Measurements from ENCODE around the gene DEFB121.
A peak's percentile ranks its signal among the peaks of the same experiment; 100 is the strongest.
"Not testable (repeated sequence)": the region's sequence is repeated elsewhere in the genome, so short reads cannot be mapped to it uniquely, and the experiment has no call there.

The DEFB121 gene, protein sequence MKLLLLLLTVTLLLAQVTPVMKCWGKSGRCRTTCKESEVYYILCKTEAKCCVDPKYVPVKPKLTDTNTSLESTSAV

DNA sequence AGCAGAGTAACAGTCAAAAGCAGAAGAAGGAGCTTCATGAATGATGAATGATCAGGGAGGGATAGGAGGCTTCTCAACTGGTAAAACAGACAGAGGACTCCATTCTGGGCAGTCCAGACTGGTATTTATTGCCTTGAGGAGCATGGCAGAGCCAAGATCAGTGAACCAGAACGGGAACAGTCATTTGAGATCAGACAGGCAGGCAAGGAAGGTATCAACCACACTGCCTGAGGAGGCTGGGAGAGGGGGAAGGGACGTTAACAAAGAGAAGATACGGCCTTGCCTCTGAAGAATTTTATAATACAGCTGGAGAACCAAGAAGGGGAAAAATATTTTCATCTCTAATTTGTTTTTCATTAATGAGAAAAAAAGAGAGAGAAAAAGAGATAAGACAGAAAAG is at the start of gene DEFB121:
DEFB121 (minus strand) TSS at position 101 of the 400 bp plus-strand sequence; CDS start at position 38, 63 bp downstream.
- DNase-seq = no peak

DNA sequence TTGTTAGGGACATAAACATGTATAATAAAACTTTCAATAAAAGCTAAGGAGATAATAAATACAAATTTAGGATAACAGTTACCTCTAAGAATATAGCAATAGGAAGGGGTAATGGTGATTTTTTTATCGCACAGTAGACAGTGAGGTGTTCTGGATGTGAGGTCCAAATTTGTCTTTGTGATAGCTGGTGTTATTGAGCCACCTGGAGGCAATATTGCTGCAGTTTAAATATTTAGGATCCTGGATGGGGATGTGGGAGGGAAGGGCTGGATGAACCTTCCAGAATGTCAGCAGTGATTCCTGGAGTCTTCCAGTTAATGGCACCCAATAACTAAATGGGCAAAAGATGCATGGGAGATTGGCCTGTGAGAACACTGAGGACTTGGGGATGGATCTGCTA is 48.3 kb upstream of the DEFB121 start:
- DNase-seq = no peak

DNA sequence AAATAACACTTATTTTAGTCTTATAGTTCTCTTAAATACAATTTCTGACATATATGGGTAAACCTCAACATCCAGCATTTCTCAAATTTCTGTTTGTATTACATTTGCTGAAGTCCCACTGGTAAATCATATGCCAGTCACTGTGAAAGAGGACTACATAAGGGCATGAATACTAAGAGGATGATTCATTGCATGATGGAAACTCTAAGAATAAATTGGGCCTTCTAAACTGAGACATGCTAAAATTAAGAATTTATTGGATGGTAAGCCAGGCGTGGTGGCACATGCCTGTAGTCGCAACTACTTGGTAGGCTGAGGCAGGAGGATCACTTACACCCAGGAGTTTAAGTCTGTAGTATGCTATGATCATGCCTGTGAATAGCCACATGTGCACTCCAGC is 46.6 kb upstream of the DEFB121 start:
- DNase-seq = no peak

DNA sequence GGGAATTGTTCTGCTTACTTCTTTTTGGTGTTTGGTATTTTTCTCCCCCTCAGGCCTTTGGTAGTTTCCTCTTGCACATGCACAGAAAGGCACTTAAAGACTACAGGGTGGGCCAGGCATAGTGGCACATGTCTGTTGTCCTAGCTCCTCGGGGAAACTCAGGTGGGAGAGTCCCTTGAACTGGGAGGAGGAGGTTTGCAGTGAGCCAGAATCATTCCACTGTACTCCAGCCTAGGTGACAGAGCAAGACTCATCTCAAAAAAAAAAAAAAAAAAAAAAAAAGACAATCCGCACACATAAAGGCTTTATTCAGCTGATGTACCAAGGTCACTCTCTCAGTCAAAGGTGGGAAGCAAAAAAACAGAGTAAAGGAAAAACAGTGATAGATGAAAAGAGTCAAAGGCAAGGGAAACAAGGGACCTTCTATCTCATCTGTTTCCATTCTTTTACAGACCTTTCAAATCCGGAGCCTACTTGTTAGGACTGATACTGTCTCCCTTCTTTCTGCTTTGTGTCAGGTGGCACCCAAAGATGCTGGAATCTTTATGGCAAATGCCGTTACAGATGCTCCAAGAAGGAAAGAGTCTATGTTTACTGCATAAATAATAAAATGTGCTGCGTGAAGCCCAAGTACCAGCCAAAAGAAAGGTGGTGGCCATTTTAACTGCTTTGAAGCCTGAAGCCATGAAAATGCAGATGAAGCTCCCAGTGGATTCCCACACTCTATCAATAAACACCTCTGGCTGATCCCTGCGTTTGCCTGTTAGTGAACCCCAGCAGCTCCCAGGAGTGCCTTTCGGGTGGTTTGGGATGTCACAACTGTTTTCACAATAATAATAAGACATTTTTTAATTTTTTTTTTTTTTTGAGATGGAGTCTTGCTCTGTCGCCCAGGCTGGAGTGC is 43.7 kb upstream of the DEFB121 start:
- no peak for DNase-seq

DNA sequence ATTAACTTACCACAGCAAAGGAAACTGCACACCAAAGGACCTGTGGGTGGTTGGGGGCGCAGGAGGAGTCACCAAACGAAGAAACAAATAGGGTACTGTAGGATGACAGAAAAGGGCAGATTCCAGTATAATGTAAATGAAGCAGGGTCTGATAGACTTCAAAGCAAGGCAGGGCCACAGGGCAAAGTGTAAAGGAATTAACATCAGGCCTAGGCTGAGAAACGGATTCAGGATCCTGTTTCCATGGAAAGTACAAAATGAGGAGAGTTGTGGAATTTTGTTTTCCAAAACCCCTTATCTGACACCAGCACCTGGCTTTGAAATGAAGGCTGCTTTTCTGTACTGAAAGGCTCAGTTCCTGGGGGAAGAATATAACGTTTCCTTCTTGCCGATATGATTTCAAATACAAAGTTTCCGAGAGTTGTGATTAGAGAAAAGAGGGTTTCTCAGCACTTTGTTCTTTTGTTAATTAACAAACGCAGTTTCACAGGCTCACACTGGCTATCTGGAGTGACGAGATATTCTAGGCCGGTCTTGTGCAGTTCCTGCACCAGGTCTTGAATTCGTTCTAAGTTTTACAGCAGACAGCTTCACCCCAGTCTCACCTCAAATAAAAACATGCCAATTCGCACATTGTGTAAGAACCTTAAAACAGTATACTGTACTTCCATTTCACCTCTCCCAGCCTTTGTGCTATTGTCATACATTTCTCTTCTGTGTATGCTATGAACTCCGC is 40.2 kb upstream of the DEFB121 start:
- DNase-seq = no peak

DNA sequence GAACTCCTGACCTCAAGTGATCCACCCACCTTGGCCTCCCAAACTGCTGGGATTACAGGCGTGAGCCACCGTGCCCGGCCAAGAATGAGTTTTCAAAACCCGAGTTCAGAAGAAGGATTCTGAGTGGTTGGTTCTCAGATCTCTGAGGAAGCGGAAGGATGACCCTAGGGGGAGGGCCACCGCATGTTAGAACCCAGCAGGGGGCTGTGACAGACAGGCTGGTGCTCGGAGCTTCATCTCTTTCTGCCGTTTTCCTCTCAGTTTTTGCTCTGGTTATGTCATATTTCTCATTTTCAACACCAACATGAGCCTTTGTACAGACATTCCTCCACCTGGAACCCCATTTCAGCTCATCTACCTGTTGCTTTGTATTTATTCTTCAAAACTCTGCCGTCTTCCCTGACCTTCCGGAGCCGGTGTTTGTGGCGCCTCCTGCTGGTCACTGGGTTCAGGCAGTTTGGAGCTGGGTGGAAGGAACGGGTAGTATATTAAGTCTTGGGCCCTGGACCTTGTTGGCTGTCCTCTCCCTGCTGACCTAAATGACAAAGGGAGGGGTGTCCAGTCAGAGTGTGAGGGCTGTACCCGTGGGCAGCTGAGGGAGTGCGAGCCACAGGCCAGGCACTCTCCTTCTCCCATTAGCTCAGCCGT is 34.1 kb upstream of the DEFB121 start, which contains the start of gene DEFB123:
DEFB123 (plus strand) TSS at position 621 of the 648 bp plus-strand sequence. CDS start 67 bp downstream, outside the sequence.
- no peak for DNase-seq

DNA sequence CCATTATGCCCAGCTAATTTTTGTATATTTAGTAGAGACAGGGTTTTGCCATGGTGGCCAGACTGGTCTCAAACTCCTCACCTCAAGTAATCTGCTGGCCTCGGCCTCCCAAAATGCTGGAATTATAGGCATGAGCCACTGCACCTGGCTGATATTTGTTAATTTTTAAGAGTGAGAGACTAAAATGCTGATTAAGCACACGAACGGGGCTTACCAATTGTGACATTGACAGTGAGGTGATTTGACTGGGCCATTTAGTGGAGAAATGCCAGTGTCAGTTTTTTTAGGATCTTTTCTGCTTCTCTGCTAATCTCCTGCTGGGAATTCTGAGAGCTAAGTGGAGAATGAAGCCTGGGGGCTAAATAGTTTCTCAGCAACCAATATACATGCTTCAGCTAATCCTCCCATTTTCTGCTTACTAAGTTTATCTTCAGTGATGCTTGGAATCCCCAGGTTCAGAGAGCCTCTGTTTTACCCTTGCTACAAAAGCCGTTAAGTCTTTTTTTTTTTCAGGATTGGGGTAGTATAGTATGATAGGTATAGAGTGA is 24.6 kb upstream of the DEFB121 start:
- DNase-seq = peak; percentile 7

DNA sequence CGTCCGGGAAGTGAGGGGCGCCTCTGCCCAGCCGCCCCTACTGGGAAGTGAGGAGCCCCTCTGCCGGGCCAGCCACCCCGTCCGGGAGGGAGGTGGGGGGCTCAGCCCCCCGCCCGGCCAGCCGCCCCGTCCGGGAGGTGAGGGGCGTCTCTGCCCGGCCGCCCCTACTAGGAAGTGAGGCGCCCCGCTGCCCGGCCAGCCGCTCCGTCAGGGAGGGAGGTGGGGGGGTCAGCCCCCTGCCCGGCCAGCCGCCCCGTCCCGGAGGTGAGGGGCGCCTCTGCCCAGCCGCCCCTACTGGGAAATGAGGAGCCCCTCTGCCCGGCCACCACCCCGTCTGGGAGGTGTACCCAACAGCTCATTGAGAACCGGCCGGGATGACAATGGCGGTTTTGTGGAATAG is 21.6 kb upstream of the DEFB121 start:
- not testable (repeated sequence) for DNase-seq

DNA sequence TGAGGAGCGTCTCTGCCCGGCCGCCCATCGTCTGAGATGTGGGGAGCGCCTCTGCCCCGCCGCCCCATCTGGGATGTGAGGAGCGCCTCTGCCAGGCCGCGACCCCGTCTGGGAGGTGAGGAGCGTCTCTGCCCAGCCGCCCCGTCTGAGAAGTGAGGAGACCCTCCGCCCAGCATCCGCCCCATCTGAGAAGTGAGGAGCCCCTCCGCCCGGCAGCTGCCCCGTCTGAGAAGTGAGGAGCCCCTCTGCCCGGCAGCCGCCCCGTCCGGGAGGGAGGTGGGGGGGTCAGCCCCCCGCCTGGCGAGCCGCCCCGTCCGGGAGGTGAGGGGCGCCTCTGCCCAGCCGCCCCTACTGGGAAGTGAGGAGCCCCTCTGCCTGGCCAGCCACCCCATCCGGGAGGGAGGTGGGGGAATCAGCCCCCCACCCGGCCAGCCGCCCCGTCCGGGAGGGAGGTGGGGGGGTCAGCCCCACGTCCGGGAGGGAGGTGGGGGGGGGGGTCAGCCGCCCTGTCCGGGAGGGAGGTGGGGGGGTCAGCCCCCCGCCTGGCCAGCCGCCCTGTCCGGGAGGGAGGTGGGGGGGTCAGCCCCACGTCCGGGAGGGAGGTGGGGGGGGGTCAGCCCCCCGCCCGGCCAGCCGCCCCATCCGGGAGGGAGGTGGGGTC is 21.0 kb upstream of the DEFB121 start:
- DNase-seq = not testable (repeated sequence)

DNA sequence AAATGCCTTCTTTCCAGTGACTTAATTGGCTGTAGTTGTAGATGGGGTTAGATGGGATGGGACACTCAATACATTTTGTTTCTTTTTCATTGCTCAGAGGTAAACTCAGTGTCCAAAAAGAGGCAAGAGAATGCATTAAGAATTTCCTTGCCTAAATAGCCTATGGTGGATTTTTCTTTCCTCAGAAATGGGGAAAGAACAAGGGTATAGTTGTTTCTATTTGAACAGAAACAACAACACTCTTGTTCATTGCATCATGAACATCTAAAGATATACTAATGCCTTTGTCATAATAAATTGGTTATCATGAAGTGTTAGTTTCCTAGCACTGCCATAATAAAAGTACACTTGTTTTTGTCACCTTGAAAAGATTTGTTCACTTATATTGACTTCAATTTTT is 19.8 kb upstream of the DEFB121 start:
- DNase-seq = no peak

DNA sequence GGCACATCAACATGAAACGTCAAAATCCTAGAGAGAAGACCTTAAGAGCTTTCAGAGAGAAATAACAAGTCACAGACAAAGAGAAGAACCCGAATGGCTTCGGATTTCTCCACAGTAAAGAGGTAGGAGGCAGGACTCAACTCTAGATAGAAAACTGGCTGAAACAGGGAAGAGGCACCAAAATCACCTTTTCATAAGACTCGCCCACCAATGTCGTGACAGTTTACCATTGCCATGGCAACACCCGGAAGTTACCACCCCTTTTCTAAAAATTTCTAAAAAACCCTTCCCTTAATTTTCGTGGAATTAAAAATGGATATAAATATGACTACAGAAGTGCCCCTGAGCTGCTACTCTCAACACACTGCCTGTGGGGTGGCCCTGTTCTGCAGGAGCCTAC is 12.3 kb upstream of the DEFB121 start:
- DNase-seq = no peak

DNA sequence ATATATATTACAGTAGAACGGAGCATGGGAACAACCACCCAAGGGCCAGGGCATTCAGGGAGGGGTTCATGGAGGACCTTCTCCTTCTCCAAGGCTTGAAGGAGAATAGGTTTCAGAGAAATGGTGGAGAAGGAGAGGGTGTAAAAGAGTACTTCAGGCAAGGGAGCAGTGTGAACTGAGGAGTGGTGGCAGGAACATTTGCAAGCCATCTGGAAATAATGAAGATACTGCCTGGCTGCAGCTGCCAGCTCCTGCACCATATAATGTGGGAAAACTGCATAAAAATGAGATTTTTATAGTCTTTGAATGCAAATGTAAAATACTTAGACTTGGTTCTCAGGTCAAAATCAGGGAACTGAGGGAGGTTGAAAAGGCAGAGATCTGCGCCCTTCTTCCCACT is 9.6 kb upstream of the DEFB121 start:
- DNase-seq = no peak

DNA sequence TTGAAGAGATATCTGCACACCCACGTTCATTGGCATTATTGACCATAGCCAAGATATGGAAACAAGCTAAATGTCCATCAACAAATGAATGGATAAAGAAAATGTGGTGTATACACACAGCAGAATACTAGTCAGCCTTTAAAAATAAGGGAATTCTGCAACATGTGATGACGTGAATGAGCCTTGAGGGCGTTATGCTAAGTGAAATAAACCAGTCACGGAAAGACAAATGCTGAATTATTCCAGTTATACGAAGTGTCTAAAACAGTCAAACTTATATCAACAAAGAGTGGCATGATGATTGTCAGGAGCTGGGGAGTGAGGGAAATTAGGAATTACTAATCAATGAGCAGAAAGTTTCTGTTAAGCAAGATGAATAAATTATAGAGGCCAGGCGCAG is 8.4 kb upstream of the DEFB121 start:
- no peak for DNase-seq

DNA sequence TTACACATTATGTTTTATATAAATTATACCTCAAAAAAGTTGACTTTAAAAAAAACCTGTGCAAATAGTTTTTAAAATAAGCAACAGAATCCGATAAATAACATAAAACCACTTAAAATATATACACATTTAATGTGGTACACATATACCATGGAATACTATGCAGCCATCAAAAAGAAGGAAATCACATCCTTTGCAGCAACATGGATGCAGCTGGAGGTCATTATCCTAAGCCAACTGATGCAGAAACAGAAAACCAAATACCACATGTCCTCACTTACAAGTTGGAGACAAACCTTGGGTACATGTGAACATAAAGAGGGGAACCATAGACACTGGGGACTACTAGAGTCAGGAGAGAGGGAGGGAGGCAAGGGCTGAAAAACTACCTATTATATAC is 4.0 kb upstream of the DEFB121 start:
- DNase-seq = no peak

DNA sequence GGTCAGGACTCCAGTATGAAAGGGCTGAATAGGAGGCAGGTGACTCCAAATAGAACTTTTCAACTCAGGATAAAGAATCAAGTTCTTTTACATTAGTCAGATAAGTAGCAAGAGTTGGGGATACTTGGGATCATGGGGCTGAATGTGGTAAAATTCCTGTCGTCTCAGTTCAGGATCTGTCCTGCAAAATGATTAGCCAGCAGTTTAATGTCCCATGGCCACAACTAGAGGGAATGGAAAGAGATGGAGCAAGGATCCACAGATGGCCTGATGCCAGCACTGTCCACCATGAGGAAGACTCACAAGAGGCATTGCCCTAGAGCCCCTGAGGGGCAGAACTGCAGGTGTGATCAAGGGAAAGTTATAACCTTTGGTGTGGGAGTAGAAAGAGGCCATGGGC is 2.1 kb downstream of the DEFB121 start:
- no peak for DNase-seq

DNA sequence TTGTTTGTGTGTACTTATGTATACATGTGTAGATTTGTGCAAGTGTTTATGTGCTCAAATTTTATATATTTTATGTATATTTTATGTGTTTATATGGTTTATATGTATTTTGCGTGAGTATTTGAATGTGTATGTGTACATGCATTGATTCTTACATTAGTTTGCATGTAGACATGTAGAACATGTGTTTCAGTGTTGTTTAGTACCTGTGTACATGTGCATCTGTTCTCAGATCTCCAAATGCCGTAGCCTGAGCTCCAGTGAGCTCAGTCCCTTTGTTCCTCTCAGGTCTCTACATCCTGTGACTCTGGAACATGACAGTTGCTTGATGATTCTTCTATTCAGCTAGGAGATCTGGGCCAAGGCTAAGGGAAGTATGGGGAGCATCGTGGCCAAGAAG is 11.1 kb downstream of the DEFB121 start:
- DNase-seq = no peak

DNA sequence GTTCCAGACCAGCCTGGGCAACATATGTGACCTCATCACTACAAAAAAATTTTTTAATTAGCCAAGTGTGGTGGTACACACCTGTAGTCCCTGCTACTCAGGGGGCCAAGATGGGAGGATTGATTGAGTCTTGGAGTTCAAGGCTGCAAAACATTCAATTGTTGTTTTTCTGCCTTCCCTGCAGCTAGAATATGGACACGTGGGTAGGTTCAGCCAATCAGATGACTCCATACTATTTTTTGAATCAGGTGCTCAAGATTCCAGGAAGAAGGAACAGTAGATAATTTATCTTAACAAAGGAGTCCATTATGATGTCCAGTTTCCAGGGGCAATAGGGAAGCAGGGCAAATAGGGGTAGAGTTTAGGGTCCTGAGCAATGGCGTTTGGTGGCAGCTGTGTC is 13.2 kb downstream of the DEFB121 start:
- DNase-seq = no peak

DNA sequence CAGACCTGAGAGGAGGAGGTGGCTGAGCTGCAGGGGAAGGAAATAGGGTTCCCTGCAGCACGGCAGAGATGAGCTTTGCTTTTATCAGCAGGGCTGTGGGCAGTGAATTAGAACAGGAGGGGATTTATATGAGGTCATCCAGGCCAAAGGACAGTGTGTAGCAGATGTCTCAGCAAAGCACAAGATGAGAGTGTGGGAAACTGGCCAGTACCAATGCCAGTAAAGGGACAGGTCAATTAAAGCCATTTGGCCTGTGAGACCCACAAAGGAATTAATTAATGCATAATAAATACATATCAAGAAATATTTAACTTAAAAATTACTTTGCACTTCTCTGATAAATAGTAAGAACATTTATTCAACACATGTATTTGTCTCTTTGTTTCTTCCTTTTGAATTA is 15.5 kb downstream of the DEFB121 start, which contains the start of gene DEFB119:
DEFB119 (minus strand) TSS at position 101 of the 400 bp plus-strand sequence. CDS start 107 bp downstream, outside the sequence.
- DNase-seq = no peak

DNA sequence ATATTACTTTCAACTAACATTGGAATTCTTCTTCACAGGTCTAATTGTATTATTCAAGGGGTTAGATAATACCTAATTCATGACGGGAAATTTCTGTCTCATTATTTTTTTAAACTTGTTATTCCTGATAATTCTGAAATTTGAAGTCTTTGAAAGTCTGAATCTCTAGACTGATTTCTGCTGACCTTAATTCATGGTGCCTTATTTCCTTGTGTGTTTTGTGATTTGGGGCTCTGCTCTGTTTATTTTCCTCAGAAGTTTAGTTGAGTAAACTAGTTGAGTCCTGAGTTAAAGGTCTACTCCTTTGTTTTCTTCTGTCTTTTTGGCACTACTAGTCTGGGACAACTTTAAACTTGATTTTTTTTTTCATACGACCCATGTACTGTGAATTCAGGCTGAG is 31.7 kb downstream of the DEFB121 start:
- no peak for DNase-seq

DNA sequence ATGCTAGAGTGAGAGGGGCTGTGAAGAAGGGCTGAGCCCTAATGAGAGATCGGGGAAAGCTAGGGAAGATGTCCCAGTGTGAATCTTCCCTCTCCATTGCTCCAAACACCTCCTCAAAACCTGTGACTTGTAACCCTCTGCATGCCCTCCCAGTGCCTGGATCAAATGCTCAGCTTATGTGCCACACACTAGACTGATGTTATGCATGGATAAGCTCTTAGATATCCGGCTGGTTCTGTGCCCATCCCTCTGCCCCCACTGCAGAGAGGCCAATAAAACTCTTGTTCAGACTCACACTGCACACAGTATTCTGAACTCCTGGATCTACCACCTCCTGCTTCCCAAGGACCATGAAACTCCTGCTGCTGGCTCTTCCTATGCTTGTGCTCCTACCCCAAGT is 37.7 kb downstream of the DEFB121 start, which contains the start of gene DEFB118:
DEFB118 (plus strand) TSS at position 301 of the 400 bp plus-strand sequence; CDS start at position 351, 50 bp downstream.
- DNase-seq = no peak

DNA sequence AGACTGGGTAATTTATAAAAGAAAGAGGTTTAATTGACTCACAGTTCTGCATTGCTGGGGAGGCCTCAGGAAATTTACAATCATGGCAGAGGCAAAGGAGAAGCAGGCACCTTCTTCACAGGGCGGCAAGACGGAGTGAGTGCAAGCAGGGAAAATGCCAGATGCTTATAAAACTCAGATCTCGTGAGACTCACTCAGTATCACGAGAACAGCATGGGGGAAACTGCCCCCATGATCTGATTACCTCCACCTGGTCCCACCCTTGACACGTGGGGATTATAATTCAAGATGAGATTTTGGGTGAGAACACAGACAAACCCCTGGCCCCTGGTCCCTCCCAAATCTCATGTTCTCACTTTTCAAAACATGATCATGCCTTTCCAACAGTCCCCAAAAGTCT is 41.7 kb downstream of the DEFB121 start:
- DNase-seq = not testable (repeated sequence)

DNA sequence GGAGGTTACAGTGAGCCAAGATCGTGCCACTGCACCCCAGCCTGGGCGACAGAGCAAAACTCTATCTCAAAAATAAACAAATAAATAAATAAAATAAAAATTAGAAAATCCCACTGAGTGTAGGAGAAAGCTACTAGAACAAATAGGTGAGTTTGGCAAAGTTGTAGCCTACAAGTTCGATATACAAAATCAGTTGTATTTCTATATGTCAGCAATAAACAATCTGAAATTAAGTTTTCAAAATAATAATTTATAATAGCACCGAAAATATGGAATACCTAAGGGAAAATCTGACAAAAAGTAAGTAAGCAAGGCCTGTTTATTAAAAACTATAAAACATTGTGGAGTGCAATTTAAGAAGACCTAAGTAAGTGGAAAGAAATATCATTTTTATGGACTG is 42.7 kb downstream of the DEFB121 start:
- DNase-seq = no peak

Data from NCI-H226 (cell line).